Dermis blood vessel endothelial cell (primary cell): Measurements from ENCODE around the gene MITD1. TPM values are rescaled to one million over a fixed set of nuclear protein-coding genes. Genes with fewer than 3 reads are reported as not detected.
"Not testable (repeated sequence)": the region's sequence is repeated elsewhere in the genome, so short reads cannot be mapped to it uniquely, and the experiment has no call there.

Experiments used
- DNase-seq: peaks from one replicate; pipeline ENCODE4 v3.0.0; 2010
- total RNA-seq: library from RNA; depleted of rRNA; stranded (reverse); fragments of >200 nt; gene quantifications from 2 replicates; pipeline ENCODE4 v1.2.3, GENCODE V29; 2014

MITD1 gene
- total RNA-seq, 1 donor from 2014 or later: 27.7 TPM

DNA sequence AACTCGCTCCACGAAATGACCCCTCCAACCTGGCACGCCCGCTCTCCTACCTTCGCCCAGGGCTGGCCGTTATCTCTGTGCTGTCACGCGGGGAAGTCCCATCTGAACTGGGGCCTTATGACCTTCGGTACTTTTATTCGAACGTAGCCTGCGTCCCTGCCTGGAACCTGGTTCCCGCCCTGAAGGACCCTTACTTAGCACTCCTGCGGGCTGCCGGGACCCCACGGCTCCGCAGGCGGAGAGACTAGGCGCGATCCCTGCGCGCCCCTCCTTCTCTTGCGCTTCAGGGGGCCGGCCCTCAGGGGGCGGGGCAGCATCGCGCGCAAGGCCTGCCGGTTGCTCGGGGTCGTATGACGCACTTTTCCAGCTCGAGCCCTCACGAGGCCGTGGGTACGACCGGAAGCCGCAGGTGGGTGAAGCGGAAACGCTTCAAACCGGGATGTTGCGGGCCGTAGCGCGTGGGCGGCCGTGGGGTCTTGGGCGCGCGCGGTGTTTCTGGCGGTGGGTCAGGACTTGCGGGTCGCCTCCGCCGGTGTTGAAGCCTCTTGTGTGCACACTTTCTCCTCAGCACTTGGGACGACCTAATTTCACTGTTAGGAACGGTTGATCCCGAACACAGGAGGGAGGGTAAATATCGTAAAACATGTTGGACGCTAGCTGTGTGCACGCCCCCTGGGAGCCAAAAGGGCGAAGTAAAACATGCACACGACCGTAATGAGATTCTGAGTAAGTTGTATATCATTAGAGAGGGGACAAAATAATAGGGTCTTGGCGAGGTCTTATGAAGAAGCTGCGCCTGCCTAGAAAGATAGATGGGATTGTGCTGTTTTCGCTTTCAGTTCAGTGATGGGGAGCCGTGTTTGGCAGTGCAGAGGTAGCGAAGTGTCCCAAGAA, 26.0 kb downstream of the MITD1 start, which contains the start of the genes LIPT1 and TSGA10:
LIPT1 (plus strand) TSS at position 325 of the 894 bp plus-strand sequence. CDS start 6,991 bp downstream, outside the sequence.
TSGA10 (minus strand) TSS at position 300 of the 894 bp plus-strand sequence. CDS start 45,503 bp downstream, outside the sequence.
- peak; percentile 92 for DNase-seq

DNA sequence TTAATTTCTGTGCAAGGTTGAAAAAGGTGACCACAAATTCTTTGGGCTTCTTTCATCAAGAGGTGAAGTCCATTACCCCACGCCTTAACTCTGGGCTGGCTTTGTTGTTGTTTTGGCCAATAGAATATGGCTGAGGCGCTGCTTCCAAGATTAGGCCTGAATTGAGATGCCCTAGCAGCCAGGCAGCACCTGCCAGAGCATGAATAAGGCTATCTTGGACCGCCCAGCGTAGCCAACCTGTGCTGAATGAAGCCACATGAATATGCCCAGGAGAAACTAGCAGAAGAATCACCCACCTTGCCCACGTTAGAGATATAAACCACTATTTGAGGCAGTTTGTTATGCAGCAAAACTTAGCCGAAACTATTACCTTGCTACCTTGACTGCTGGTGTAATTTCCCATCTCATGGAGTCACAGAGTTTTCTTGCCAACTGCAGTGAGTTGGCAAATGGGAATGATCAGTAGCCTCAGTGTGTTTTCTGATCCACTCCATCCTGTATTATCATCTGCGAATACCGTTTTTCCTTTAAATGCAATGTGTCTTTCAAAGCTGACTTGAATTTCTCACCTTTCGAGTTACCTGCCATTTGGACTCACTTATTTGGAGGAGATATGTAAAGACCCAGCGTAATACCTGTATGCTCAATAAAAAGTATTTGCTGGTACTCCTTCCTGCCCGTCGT, 26.8 kb downstream of the MITD1 start:
- peak; percentile 3 for DNase-seq

DNA sequence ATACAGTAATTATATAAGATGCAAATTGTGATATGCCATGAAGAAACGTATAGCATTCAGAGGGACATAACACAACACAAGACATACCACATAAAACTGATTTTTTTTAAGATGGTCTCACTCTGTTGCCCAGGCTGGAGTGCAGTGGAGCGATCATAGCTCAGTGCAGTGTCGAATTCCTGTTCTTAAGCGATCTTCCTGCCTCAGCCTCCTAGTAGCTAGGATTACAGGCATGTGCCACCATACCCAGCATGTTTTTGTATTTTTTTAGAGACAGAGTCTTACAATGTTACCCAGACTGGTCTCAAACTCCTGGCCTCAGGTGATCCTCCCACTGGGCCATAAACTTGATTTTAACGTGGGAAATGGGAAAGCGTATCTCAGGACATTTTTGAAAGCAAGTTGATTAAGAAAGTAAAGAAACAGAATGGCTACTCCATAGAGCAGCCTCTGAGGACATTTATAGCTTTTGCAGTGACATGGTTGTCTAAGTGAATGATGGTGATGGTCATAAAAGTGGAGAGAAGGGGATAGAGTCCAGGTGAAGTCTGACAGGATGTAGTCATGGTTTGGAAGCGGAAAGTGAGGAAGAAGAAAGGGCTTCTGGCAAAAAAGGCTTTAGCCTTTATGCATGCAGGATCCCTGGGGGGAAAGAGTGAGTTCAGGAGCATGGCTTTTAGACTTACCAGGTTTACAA, 28.5 kb downstream of the MITD1 start:
- DNase-seq: no peak

DNA sequence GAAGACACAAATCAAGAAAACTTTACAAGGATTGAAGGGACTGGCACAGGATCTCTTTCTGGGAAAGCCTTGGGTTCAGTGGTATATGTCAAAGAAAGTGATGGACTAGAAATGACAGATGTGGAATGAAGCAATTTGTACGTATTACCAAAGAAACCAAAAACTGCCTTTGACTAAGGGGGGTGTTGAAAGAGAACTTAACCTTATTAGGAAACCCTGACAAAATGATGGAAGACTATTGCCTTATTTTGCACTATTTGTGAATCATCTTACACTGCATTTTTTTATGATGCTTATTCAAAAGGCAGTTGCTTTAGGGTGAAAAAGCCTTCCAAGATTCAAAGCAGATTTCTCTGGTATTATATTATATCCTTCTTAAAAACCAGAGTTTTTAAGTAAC, 30.2 kb downstream of the MITD1 start:
- no peak for DNase-seq

- peak; percentile 75 for DNase-seq
Observed at GRCh38 chr2:99141110-99142108, 39.4 kb downstream of the MITD1 start, which contains the start of gene C2orf15. Gene C2orf15, plus strand, starts transcription at chr2:99141707. Its CDS starts 8,852 bp downstream, at chr2:99150559.

GRCh38 chr2:99140860-99141109, 40.1 kb downstream of the MITD1 start:
- DNase-seq: no peak

GRCh38 chr2:99140056-99140859, 40.6 kb downstream of the MITD1 start:
- DNase-seq: no peak

GRCh38 chr2:99139003-99139402, 41.9 kb downstream of the MITD1 start:
- no peak for DNase-seq

GRCh38 chr2:99135044-99135556, 45.8 kb downstream of the MITD1 start:
- not testable (repeated sequence) for DNase-seq

GRCh38 chr2:99127981-99128380, 52.9 kb downstream of the MITD1 start:
- DNase-seq: no peak

Other genes with a start within 250 kb of the MITD1 start
- gene CRACDL, start 244.8 kb downstream of the MITD1 start, total RNA-seq: 3.3 and 9.0 TPM in 2 replicates
- gene C2orf15, start 39.4 kb downstream of the MITD1 start, total RNA-seq: 0.37 TPM in 1 of 2 replicates, not detected in the other
- 1.7 and 2.9 TPM in 2 replicates for gene TSGA10, start 26.1 kb downstream of the MITD1 start, total RNA-seq
- 6.2 and 7.5 TPM in 2 replicates for gene LIPT1, start 26.1 kb downstream of the MITD1 start, total RNA-seq
- 34.5 and 57.7 TPM in 2 replicates for gene MRPL30, start 126 bp upstream of the MITD1 start, total RNA-seq
- gene LYG2, start 74.6 kb upstream of the MITD1 start, total RNA-seq: not detected in 2 replicates
- 0.28 and 1.2 TPM in 2 replicates for gene LYG1, start 120.1 kb upstream of the MITD1 start, total RNA-seq
- 109 and 120 TPM in 2 replicates for gene TXNDC9, start 155.3 kb upstream of the MITD1 start, total RNA-seq
- gene EIF5B, start 156.3 kb upstream of the MITD1 start, total RNA-seq: 20.8 and 45.6 TPM in 2 replicates